GM10266 (cell line): ENCODE measurements around the gene AS3MT.

ENCODE experiments used
- DNase-seq: peaks from one replicate; pipeline ENCODE4 v3.0.0; 2012; ENCODE audit errors: extremely low spot score
- TF ChIP-seq, protein P1 (sequence below): IDR thresholded peaks from 2 replicates; pipeline ENCODE4 v1.5.1; 2012; ENCODE audit warnings: mild to moderate bottlenecking, low read depth; ENCODE audit not compliant: control insufficient read depth, insufficient read depth; ENCODE audit errors: missing control alignments

AS3MT gene

DNA sequence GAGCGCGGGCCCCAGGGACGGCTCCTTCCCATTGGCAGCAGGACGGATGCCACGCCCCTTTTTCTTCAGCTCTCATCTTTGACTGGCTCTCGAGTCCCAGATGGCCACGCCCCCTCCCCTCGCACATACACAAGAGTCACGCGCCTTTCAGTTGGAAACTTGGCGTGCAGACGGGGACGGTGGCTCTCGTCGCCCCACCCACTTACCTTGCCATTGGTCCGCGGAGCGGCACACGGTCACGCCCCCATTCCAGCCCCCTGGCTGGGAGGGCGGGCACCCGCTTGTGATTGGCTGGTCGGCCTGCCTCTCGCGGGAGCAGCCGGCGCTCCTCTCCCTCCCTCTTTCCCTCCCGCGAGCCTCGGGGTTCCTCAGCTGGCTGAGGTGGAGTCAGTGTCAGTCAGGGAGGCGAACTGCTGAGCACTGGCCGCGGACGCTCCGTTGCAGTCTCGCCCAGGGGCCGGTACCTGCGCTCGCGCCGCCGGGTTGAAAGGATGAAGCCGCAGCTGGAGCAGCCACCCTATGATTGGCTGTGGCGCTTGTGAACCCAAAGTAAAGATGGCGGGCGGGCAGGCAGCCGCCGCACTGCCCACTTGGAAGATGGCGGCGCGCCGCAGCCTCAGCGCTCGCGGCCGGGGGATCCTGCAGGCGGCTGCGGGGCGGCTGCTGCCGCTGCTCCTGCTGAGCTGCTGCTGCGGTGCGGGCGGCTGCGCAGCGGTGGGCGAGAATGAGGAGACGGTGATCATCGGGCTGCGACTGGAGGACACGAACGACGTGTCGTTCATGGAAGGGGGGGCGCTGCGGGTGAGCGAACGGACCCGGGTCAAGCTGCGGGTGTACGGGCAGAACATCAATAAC, 48.9 kb downstream of the AS3MT start, which contains the start of gene CNNM2:
CNNM2 (plus strand) TSS at position 333 of the 855 bp plus-strand sequence; CDS start at position 520, 187 bp downstream.
- TF ChIP-seq, protein P1, sequence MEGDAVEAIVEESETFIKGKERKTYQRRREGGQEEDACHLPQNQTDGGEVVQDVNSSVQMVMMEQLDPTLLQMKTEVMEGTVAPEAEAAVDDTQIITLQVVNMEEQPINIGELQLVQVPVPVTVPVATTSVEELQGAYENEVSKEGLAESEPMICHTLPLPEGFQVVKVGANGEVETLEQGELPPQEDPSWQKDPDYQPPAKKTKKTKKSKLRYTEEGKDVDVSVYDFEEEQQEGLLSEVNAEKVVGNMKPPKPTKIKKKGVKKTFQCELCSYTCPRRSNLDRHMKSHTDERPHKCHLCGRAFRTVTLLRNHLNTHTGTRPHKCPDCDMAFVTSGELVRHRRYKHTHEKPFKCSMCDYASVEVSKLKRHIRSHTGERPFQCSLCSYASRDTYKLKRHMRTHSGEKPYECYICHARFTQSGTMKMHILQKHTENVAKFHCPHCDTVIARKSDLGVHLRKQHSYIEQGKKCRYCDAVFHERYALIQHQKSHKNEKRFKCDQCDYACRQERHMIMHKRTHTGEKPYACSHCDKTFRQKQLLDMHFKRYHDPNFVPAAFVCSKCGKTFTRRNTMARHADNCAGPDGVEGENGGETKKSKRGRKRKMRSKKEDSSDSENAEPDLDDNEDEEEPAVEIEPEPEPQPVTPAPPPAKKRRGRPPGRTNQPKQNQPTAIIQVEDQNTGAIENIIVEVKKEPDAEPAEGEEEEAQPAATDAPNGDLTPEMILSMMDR, result no peak

DNA sequence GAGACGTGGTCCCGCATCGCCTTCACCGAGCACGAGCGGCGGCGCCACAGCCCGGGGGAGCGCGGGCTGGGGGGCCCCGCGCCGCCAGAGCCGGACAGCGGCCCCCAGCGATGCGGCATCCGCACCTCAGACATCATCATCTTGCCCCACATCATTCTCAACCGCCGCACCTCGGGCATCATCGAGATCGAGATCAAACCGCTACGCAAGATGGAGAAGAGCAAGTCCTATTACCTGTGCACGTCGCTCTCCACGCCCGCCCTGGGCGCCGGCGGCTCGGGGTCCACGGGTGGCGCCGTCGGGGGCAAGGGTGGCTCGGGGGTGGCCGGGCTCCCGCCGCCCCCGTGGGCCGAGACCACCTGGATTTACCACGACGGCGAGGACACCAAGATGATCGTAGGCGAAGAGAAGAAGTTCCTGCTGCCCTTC, 49.6 kb downstream of the AS3MT start:
- DNase-seq, result peak; percentile 55
- TF ChIP-seq, protein P1, result peak; percentile 13

More for the DNA sequence above, 48.9 kb downstream of the AS3MT start, which contains the start of gene CNNM2:
- DNase-seq, result peak; percentile 98

DNA sequence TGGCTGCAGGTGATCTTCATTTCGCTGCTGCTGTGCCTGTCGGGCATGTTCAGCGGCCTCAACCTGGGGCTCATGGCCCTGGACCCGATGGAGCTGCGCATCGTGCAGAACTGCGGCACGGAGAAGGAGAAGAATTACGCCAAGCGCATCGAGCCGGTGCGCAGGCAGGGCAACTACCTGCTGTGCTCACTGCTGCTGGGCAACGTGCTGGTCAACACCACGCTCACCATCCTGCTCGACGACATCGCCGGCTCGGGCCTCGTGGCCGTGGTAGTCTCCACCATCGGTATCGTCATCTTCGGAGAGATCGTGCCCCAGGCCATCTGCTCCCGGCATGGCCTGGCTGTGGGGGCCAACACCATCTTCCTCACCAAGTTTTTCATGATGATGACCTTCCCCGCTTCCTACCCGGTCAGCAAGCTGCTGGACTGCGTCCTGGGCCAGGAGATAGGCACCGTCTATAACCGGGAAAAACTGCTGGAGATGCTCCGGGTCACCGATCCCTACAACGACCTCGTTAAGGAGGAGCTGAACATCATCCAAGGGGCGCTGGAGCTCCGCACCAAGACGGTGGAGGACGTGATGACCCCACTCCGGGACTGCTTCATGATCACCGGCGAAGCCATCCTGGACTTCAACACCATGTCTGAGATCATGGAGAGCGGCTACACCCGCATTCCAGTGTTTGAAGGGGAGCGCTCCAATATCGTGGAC, 50.1 kb downstream of the AS3MT start:
- TF ChIP-seq, protein P1, result no peak
- no peak for DNase-seq

DNA sequence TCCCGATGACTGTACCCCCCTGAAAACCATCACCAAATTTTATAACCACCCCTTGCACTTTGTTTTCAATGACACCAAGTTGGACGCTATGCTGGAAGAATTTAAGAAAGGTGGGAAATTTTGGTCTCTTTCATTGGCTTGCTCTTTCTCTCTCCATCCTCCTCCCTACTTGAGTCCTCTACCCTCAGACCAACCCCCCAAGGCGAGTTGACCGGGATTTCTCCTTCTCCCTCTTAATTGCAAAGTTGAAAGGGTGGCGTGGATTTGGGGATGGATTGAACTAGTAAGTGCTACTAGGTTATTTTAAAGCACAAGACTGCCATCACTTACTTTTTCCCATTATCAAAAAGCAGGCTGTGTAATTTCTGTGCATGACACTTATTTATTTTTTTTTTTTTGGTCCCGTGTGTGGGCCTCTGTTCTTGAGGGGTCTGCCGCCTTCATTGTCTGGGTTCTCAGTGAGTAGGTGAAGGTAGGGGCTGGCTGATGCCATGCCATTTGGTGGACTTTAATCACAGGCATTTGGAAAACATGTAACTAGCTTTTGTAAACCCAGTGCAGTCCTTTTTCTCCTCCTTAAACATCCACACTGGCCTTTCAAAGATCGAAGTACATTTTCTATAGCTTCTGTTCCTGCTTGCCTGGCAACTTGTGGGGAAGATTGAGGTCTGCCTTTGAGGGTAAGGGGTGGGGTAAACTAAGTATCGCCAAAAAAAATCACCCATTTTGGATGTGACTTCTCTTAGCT, 50.9 kb downstream of the AS3MT start:
- TF ChIP-seq, protein P1, result no peak
- DNase-seq, result no peak

DNA sequence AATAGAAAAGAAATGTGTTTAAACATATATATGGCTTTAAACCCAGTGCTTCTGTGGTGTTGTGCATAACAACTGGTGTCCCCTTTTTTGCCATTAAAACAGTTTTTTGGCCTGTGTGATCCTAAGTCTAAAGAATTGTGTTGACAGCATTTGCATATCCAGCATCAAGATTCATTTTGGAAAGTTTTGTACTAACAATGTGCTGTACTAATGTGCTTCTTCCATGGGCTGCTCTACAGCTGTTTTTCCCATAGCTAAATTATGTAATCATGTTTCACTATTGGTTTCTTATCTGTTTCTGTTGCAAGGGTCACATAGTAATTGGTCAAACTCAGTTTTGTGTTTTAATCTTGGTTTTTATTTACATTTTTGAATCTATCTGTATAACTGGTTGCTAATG, 54.3 kb downstream of the AS3MT start:
- no peak for DNase-seq
- TF ChIP-seq, protein P1, result no peak

DNA sequence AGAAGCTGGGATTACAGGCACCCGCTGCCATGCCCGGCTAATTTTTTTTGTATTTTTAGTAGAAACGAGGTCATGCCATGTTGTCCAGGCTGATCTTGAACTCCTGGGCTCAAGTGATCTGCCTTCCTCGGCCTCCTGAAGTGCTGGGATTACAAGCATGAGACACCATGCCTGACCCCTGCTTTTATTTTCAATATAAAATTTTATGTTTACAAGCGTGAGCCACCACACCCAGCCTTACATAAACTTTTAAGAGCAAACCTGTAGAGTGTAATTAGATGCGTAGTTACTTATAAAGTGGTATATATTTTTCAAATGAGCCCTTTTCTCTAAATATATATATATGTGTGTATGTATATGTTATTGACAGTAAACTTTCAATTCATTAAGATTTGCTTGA, 57.6 kb downstream of the AS3MT start:
- DNase-seq, result no peak
- TF ChIP-seq, protein P1, result no peak
